Activated T-cell treated with anti-CD3 and anti-CD28 coated beads for 4 hours (primary cell): Measurements from ENCODE around the gene RIPOR3.
A peak's percentile ranks its signal among the peaks of the same experiment; 100 is the strongest.
"Not testable (repeated sequence)": the region's sequence is repeated elsewhere in the genome, so short reads cannot be mapped to it uniquely, and the experiment has no call there.

ENCODE experiments used
- DNase-seq: peaks from one replicate; pipeline ENCODE4 v3.0.0-alpha.2; 2020

The RIPOR3 gene

DNA sequence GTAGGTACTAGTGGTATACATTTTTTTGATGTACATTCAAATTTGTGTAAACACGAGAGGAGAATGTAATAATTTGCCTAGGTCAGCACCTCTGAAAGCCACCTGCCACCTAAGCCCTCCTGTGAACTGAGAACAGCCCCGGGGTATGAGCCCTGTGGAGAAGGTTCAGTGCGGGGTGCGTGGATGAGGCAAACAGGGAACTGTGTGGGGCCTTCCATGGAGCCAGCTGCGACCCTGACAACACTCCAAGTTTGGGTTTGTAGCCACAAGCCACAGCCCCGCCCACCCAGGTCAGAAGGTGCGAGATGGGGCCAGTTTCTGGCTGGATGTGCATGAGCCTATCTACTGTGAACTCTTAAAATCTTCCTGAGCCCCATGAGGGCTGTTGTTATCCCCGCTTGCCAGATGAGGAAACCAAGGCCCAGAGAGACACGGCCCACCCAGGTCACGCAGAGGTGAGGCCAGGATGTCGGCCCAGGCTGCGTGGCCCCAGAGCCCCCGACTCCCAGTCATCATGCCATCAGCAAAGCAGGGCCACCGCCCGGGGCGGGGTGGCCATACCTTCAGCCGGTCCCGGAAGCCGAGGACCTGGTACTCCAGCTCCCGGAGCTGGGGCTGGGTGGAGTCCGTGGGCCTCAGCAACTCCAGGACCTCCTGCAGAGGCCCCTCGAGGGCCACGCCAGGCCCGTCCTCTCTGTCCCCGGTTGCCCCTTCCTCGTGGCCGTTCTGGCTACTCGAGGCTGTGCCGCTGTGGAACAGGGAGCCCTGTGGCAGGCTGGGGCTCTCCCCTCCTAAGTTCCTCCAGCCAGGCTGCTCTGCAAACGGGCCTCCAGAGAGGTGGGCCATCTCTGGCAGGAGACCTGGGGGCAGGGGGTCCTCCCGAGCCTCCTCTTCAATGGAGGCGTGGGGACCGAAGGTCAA lies 89.6 kb downstream of the RIPOR3 start:
- DNase-seq: no peak

GRCh38 chr20:50600281-50600895 lies 91.0 kb downstream of the RIPOR3 start:
- no peak for DNase-seq

DNA sequence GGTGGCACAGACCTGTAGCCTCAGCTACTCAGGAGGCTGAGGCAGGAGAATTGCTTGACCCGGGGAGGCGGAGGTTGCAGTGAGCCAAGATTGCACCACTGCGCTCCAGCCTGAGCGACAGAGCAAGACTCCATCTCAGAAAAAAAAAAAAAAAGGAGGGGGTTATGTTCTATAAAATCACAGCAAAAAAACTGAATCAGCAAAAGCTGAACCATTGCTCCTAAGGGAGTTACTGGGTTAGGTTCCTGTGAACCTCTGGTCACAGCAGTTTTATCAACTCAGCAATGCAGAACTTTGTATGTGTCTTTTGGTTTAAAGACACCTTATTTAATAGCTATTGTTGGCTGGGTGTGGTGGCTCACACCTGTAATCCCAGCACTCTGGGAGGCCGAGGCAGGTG lies 92.6 kb downstream of the RIPOR3 start:
- not testable (repeated sequence) for DNase-seq

DNA sequence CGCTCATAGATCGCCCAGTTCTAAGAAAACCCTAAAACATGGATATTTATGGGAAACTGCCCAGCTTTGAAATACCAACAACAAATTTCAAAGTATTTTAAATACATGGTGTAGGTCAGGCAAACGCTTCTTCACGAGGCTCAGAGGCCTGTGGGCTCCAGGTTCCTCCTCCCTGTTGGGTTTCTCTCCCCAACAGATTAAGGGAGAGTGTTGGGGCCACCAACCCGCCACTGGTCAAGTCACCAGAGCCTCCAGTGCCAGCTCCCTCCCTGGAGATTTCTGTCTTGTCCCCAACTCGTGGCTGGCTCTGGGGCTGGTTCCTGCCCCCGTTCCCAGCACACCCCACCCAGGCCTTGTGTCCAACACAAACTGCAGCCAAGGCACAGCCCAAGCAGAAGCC lies 93.3 kb downstream of the RIPOR3 start:
- no peak for DNase-seq

- no peak for DNase-seq
These were observed 93.9 kb downstream of the RIPOR3 start for GRCh38 chr20:50597406-50597969.

DNA sequence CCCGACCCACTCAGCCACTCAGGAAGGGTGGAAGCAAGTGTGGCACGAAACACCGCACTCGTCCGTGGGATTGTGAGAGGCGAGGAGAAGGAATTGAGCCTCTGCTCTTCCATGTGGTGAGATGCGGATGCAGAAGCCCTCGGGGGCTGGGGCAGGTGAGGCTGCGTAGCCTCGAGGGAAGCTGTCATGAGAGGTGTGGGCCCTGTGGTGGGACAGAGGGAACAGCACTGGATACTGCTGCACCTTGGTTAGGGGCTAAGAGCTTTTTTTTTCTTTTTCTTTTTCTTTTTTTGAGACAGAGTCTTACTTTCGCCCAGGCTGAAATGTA lies 94.7 kb downstream of the RIPOR3 start:
- DNase-seq: no peak

GRCh38 chr20:50595988-50596693 lies 95.2 kb downstream of the RIPOR3 start:
- no peak for DNase-seq

GRCh38 chr20:50595433-50595895 lies 95.9 kb downstream of the RIPOR3 start:
- no peak for DNase-seq

- no peak for DNase-seq
These were observed 96.5 kb downstream of the RIPOR3 start for GRCh38 chr20:50594591-50595432.

DNA sequence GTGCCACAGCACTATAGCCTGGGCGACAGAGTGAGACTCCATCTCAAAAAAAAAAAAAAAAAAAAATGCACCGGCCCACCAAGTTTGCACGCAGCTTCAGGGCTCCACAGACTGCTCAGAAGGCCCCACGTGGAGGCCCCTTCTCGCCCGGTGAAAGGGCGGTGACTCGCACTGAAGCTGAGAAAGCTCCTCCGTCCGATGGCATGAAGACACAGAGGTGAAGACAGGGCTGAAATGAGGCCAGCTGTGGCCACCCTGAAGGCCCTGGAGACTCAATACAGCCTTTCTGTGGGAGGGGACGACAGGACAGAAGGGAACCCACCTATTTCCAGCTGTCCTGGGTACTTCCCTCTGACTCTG lies 97.1 kb downstream of the RIPOR3 start:
- DNase-seq: no peak

DNA sequence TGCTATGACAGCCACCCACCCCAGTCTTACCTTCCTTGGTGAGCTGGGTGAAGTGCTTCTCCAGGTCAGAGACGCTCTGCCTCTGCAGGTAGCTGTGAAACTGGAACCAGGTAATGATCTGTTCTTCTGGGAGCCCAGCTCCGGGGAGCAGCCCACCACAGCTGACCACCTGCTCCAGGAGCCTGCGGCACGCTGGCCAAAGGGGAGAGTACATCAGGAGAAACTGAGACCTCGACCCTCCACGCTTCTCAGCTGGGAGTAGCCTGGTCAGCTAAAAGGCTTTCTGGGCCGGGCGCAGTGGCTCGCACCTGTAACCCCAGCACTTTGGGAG lies 98.4 kb downstream of the RIPOR3 start:
- no peak for DNase-seq

DNA sequence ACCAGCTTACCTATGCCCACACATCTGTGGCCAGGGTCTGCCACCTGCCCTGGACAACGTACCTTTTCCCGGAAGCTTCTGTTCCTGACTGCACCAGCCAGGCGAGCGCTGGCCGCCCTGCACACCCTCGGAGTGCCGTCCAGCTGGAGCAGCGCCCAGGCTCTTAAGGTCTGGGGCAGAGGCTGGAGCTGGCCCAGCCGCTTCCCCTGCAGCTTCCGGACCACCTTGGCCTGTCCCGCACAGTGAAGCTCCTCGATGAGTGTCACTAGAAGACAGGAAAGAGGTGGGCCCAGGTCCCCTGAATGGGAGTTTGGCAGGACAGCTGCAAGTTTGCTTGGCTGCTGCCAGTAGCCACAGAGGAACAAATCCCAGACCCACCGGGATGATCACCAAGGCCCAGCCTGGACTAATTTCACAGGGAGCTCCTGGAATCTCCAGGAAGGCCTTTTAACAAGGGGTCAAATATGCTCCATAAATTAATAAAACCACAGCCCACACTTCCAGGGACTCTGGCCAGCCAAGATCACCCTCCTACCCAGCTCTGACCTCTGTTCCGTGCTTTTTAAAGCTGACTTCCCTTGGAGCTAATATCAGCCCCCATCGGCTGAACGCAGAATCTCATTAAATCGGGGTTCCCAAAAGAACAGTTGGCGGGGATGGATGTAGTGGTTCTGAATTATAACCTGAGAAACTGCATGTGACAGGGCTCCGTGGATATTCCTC lies 98.9 kb downstream of the RIPOR3 start:
- no peak for DNase-seq

GRCh38 chr20:50591233-50591852 lies 100.0 kb downstream of the RIPOR3 start:
- DNase-seq: no peak

DNA sequence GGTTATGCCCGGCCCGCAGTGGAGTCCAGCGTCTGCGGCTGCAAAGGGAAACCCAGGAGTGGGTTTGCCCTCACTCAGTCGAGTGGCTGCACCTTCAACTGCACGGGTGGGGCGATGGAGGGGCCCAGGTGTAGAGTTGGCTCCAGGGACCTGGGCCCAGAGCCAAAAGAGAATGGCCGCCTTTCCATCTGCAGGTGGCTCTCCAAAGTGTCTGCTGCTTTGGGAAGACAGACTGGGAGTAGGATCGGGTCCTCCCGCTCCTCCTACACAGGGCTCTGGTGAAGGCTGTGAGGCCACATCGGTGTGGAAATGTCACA lies 101.0 kb downstream of the RIPOR3 start:
- DNase-seq: no peak

GRCh38 chr20:50589548-50590347 lies 101.6 kb downstream of the RIPOR3 start:
- no peak for DNase-seq

DNA sequence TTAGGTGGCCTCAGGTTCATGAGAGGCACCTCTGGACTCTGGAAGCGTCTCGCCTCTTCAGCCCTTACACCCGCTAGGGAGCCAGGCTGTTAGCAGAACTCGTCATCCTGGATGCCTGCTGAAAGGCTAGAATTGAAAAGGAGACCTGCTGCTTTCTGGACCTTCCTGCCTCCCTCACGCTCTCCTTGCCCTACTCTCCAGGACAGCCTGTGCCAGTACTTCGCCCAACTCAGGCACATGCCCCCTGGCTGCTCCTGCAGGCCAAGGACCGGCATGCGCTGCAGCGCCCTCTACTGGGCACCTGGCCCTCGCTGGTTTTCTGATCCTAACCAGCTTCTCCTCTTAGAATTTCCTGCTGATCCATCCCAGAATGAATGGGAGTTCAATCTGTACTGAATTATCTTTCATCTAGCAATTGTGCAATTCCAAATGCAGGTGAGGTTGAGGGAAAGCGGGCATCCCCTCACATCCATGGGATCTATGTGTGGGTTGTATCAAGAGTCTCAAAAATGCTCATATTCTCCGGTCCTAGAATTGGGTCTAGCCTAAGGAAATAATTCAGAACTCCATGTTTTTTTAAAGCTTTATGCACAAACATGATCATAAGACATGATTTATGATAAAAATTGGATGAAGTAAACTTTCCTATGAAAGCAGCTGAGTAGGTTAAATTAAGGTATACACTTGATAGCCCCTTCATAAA lies 103.2 kb downstream of the RIPOR3 start:
- DNase-seq: peak; percentile 60

- no peak for DNase-seq
These were observed 103.9 kb downstream of the RIPOR3 start for GRCh38 chr20:50587291-50587961.

DNA sequence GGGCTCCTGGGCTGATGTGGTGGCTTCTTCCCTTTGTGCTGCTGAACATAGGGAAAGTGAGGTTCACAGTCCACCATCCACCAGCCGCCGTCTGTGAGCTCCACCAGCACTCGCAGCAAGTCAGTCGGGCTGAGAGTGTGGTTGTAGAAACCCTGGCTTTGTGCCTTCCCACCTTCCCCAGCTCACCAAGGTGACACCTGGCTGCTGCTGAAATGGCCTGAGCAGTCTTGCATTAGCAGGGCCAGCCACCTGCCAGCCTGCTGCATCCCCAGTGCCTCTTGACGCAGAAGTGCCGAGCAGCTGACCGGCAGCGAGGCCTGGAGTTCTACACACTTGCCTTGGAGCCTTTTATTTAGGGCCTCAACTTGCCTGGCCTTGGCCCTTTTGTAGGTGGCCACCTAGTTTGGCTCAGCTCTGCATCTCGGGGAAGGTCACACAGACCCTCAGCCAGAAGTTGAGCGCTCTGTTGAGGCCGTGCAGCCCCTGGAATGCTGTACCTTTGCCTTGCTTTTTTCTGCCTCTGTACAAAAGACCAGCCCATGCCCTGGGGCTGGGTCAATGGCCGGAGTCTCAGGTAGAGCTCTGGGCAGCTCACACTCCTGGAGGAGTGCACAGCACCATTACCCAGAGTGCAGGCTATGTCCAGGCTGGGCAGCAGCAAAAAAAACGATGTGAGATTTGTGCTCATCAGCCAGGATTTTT lies 104.7 kb downstream of the RIPOR3 start:
- DNase-seq: no peak

GRCh38 chr20:50585678-50586077 lies 105.7 kb downstream of the RIPOR3 start:
- no peak for DNase-seq
